H1 (cell line): ENCODE data around the gene AGRN. TPM values are rescaled to one million over a fixed set of nuclear protein-coding genes. Genes with fewer than 3 reads are reported as not detected.

ENCODE experiments used
- ASH2L ChIP-seq: fragments of 200-600, 300-600 bp; sonication (generic); IDR thresholded peaks from one replicate; pipeline ENCODE4 v1.7.1; 2017; ENCODE audit warnings: low read length
- BACH1 ChIP-seq: IDR thresholded peaks from 2 replicates; pipeline ENCODE4 v1.6.1; 2012; ENCODE audit warnings: low read length, improper control_type of control experiment
- CHD1 ChIP-seq: IDR thresholded peaks from 2 replicates; pipeline ENCODE4 v1.6.1; 2012; ENCODE audit warnings: low read depth, low read length, improper control_type of control experiment
- CHD2 ChIP-seq: IDR thresholded peaks from 2 replicates; pipeline ENCODE4 v1.6.1; 2012; ENCODE audit warnings: low read length, improper control_type of control experiment
- CTBP2 ChIP-seq: IDR thresholded peaks from 2 replicates; pipeline ENCODE4 v1.7.0; 2011; ENCODE audit warnings: borderline replicate concordance, mild to moderate bottlenecking, moderate library complexity, mixed read lengths, low read length; ENCODE audit not compliant: insufficient read depth, insufficient read length
- CTCF ChIP-seq, 3 experiments: IDR thresholded peaks; 1 replicate in 2 of 3; 2 replicates in 1 of 3; pipeline versions ENCODE4 v1.5.1 to v1.6.1; 2011; ENCODE audit warnings: low read length in 3 of 3, mild to moderate bottlenecking in 3 of 3, inconsistent platforms in 2 of 3, low read depth in 1 of 3, moderate library complexity in 1 of 3; ENCODE audit not compliant: insufficient read depth in 1 of 3; ENCODE audit errors: control extremely low read depth in 1 of 3
- EGR1 ChIP-seq: IDR thresholded peaks from 2 replicates; pipeline ENCODE4 v1.6.1; 2011; ENCODE audit warnings: low read depth, low read length, borderline replicate concordance
- HDAC2 ChIP-seq, 2 experiments: fragments of 300-600 bp in 1 of 2; sonication (generic) in 1 of 2; IDR thresholded peaks; 2 replicates each; pipeline ENCODE4 v1.6.1; 2011 to 2012; ENCODE audit warnings: low read depth in 2 of 2, low read length in 2 of 2, mild to moderate bottlenecking in 2 of 2, moderate library complexity in 2 of 2, borderline replicate concordance in 1 of 2, inconsistent platforms in 1 of 2
- HDAC6 ChIP-seq: IDR thresholded peaks from one replicate; pipeline ENCODE4 v1.7.1; 2012; ENCODE audit warnings: low read depth, mild to moderate bottlenecking, inconsistent platforms, low read length, moderate library complexity
- JUND ChIP-seq: IDR thresholded peaks from 2 replicates; pipeline ENCODE4 v1.6.1; 2011; ENCODE audit warnings: mild to moderate bottlenecking, improper control_type of control experiment, low read length
- KDM1A ChIP-seq: fragments of 200-600, 300-600 bp; sonication (generic); IDR thresholded peaks from 2 replicates; pipeline ENCODE4 v1.7.1; 2016; ENCODE audit warnings: mild to moderate bottlenecking, low read length, borderline replicate concordance
- KDM4A ChIP-seq: IDR thresholded peaks from one replicate; pipeline ENCODE4 v1.7.1; 2012; ENCODE audit warnings: low read depth, mild to moderate bottlenecking, moderate library complexity, low read length, inconsistent platforms; ENCODE audit not compliant: severe bottlenecking
- MAX ChIP-seq: IDR thresholded peaks from 2 replicates; pipeline ENCODE4 v1.6.1; 2012; ENCODE audit warnings: inconsistent platforms
- PHF8 ChIP-seq: fragments of 200-600 bp; sonication (generic); conservative IDR thresholded peaks from 2 replicates; pipeline ENCODE4 v1.7.1; 2012; ENCODE audit warnings: low read depth, mild to moderate bottlenecking, inconsistent platforms, low read length, moderate library complexity
- SP2 ChIP-seq: IDR thresholded peaks from 2 replicates; pipeline ENCODE4 v1.6.1; 2012; ENCODE audit warnings: mild to moderate bottlenecking, low read length, inconsistent platforms
- SP4 ChIP-seq: IDR thresholded peaks from 2 replicates; pipeline ENCODE4 v1.6.1; 2012; ENCODE audit warnings: low read length, inconsistent platforms
- TAF1 ChIP-seq: IDR thresholded peaks from 2 replicates; pipeline ENCODE4 v1.6.1; 2011; ENCODE audit warnings: mild to moderate bottlenecking, low read depth, low read length
- TAF7 ChIP-seq: optimal IDR thresholded peaks from 2 replicates; pipeline ENCODE3; 2011; ENCODE audit warnings: low read depth, mild to moderate bottlenecking, inconsistent platforms, low read length, moderate library complexity, borderline replicate concordance
- TEAD4 ChIP-seq: IDR thresholded peaks from 2 replicates; pipeline ENCODE4 v1.6.1; 2012; ENCODE audit warnings: low read depth, low read length, inconsistent platforms, mixed read lengths
- ZNF274 ChIP-seq: IDR thresholded peaks from 2 replicates; pipeline ENCODE4 v1.7.0; 2012; ENCODE audit warnings: low read length, borderline replicate concordance; ENCODE audit errors: extremely low read depth
- polyA plus RNA-seq, 7 experiments: library from polyadenylated mRNA; depleted of rRNA in 3 of 7; stranded (reverse) in 5 of 7; unstranded in 2 of 7; fragments of >200 nt in 5 of 7; fragments of 200-250 nt in 2 of 7; gene quantifications; 1 replicate in 5 of 7; 2 replicates in 1 of 7; 4 replicates in 1 of 7; pipeline versions ENCODE4 v1.2.1 to v1.2.3, GENCODE V29; 2011 to 2013; ENCODE audit warnings: missing spikeins in 2 of 7, mixed read lengths in 2 of 7
- total RNA-seq: library from RNA; stranded (reverse); fragmentation: NEBNext Ultra II Directional; extraction: Animal tissue kit (Norgen Biotek cat#: 25700); gene quantifications from 2 replicates; pipeline ENCODE4 v1.2.1, GENCODE V29; 2021

The AGRN gene
- total and polyA plus RNA-seq, 2 of the 8 experiments (the other 6 are each of a cell fraction or from before 2014, with no cell fraction given) = 52.3 to 155 TPM

GRCh38 chr1:1040004-1040991 is 20.4 kb downstream of the AGRN start (continued):
- TF ChIP-seq CHD1 (no peak), TAF1 (0 out of 2 replicates have a peak, but pooled peaks have one; percentile 19), TAF7 (no peak), CTBP2 (no peak), HDAC6 (no peak), BACH1 (peak; percentile 80), TEAD4 (no peak), HDAC2 (IDR thresholded peaks at IDR 0.05; ENCODE audit: borderline replicate concordance in 1 of 2, low read depth in 2 of 2, low read length in 2 of 2) (0 out of 4 replicates have a peak, but pooled peaks of 1 of the 2 experiments have one; percentile 37), ZNF274 (no peak), EGR1 (no peak), PHF8 (no peak), SP4 (no peak), KDM4A (peak; percentile 19), SP2 (no peak), CHD2 (no peak), CTCF (IDR thresholded peaks at IDR 0.05; ENCODE audit: control extremely low read depth in 1 of 3, insufficient read depth in 1 of 3, low read depth in 1 of 3, low read length in 3 of 3) (peak in 2 of 3 experiments; percentile 1 to 28; a peak in 3 of 4 replicates), KDM1A (no peak), JUND (no peak), MAX (peak; percentile 57; the same call in 1 of the 2 replicates), ASH2L (peak; percentile 25)
